D721Med (cell line): ENCODE data around the gene TUT4.
"Not testable (repeated sequence)": the region's sequence is repeated elsewhere in the genome, so short reads cannot be mapped to it uniquely, and the experiment has no call there.

Experiments used
- DNase-seq: peaks from one replicate; pipeline ENCODE4 v3.0.0; 2011; ENCODE audit warnings: low spot score; ENCODE audit not compliant: insufficient read length
- FAIRE-seq: peaks from 2 replicates; lab custom pipeline; 2011; peaks lifted over from hg19 to GRCh38; lab: Jason Lieb, UNC
- CTCF ChIP-seq: IDR thresholded peaks from 2 replicates; pipeline ENCODE4 v1.5.1; 2012; ENCODE audit warnings: mild to moderate bottlenecking, control low read depth; ENCODE audit not compliant: insufficient read depth; ENCODE audit errors: missing control alignments

TUT4 gene

GRCh38 chr1:52588027-52588426 is 35.1 kb upstream of the TUT4 start:
- FAIRE-seq (no peak), DNase-seq (no peak)
- TF ChIP-seq CTCF: no peak

- no peak for TF ChIP-seq CTCF
- no peak for DNase-seq
- FAIRE-seq: no peak
Measured at GRCh38 chr1:52585474-52585873, 32.6 kb upstream of the TUT4 start.

- DNase-seq: no peak
- no peak for TF ChIP-seq CTCF
- FAIRE-seq: no peak
Measured at GRCh38 chr1:52582116-52582696, 29.3 kb upstream of the TUT4 start.

- TF ChIP-seq CTCF: no peak
- DNase-seq (no peak), FAIRE-seq (no peak)
Measured at GRCh38 chr1:52580283-52580682, 27.4 kb upstream of the TUT4 start.

- no peak for TF ChIP-seq CTCF
- FAIRE-seq: no peak
- DNase-seq: no peak
Measured at GRCh38 chr1:52579415-52579814, 26.5 kb upstream of the TUT4 start.

- DNase-seq, FAIRE-seq: not testable (repeated sequence)
Measured at GRCh38 chr1:52578066-52578465, 25.2 kb upstream of the TUT4 start.

GRCh38 chr1:52576074-52576473 is 23.2 kb upstream of the TUT4 start:
- FAIRE-seq: no peak
- no peak for TF ChIP-seq CTCF
- DNase-seq: no peak

GRCh38 chr1:52574594-52574993 is 21.7 kb upstream of the TUT4 start:
- no peak for DNase-seq
- FAIRE-seq: no peak
- TF ChIP-seq CTCF: no peak
